ENCODE results near the gene PKDCC.

The PKDCC gene

DNA sequence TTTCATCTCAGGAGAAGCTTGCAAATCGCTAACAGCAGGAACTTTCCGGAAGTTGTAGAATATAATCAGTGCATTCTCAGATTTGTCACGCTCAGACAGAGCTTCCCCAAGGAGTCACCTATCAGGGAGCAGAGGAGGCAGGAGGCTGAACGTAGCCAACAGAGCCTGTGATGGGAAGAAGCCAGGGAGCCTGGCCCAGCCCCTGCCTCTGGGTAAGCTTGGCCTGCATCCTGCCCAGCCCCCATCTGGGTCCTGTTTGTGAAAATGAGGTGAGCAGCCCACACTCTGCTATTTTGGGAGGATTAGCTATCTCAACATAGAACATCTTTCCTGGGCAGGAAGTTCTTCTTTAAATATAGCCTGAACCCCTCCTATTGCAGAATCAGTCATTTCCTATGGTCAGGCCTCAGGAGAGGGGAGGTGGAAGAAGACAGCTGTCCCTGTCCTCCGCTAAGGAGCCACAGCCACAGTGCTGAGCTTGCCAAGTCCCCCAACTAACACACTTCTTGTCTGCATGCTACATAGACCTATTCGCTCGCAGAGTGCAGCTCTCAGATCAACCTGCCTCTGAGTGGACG lies 19.2 kb upstream of the PKDCC start:
- H3K36me3 ChIP-seq = no peaks in the 10 kb centered on the region
- no peak overlapping the region for H3K27ac ChIP-seq
- no peaks in the 10 kb centered on the region for H3K9me3 ChIP-seq
- H3K27me3 ChIP-seq = peaks cover 16% of the 10 kb centered on the region
- no peak overlapping the region for H3K4me3 ChIP-seq (ENCODE audit: low read depth in 1 of 2, low read length in 1 of 2)
- no peaks in the 10 kb centered on the region for H3K4me1 ChIP-seq (ENCODE audit: control insufficient read depth in 1 of 2, insufficient read depth in 1 of 2, low read depth in 1 of 2, low read length in 1 of 2)
- no peak for TF ChIP-seq CTCF (IDR thresholded peaks at IDR 0.05)

DNA sequence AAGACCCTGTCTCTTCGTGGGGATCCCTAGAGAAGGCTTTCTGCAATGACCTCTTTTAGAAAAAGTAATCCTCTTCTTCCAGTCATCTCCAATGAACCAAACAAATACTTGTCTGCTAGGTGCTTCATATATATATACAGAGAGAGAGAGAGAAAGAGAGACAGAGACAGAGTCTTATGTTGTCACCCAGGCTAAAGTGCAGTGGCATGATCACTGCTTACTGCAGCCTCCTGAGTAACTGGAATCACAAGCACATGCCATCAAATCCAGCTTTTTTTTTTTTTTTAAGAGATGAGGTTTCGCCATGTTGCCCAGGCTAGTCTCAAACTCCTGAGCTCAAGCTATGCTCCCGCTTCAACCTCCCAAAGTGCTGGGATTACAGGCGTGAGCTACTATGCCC lies 18.6 kb upstream of the PKDCC start:
- Histone ChIP-seq H3K27ac (no peak overlapping the region), H3K27me3 (peaks cover 16% of the 10 kb centered on the region), H3K9me3 (no peaks in the 10 kb centered on the region), H3K4me1 (ENCODE audit: control insufficient read depth in 1 of 2, insufficient read depth in 1 of 2, low read depth in 1 of 2, low read length in 1 of 2) (no peaks in the 10 kb centered on the region), H3K36me3 (no peaks in the 10 kb centered on the region), H3K4me3 (ENCODE audit: low read depth in 1 of 2, low read length in 1 of 2) (no peak overlapping the region)
- TF ChIP-seq CTCF (IDR thresholded peaks at IDR 0.05) = no peak

GRCh38 chr2:42029639-42030199 lies 18.1 kb upstream of the PKDCC start:
- Histone ChIP-seq H3K27ac (no peak overlapping the region), H3K9me3 (no peaks in the 10 kb centered on the region), H3K4me3 (ENCODE audit: low read depth in 1 of 2, low read length in 1 of 2) (no peak overlapping the region), H3K27me3 (peaks cover 16% of the 10 kb centered on the region), H3K4me1 (ENCODE audit: control insufficient read depth in 1 of 2, insufficient read depth in 1 of 2, low read depth in 1 of 2, low read length in 1 of 2) (no peaks in the 10 kb centered on the region), H3K36me3 (no peaks in the 10 kb centered on the region)
- no peak for TF ChIP-seq CTCF (IDR thresholded peaks at IDR 0.05)

DNA sequence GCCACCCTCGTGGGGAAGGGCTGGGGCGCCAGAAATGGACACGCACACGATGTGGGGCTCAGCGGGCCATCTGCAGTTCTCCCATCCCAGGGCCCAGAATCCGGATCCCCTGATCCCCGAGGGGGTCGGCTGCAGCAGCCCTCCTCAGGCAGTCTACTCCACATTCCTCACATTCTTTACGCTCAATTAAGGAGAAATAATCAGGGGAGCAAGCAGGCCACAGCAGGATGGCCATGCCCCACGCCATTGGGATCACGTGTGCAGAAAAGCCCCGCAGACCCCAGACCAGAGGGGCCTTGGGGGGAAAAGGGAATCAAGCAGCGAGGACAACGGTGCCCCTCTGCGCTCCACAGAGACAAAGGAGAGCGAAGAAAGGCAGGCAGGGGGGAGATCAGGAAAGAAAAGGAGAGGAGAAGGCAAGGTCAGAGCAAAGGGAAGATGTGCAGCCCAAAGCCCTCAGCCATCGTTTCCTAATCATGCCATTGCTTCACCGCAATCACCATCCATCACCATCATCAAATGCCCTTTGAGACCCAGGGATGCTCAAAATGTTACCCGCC lies 17.5 kb upstream of the PKDCC start:
- Histone ChIP-seq H3K4me3 (ENCODE audit: low read depth in 1 of 2, low read length in 1 of 2) (no peak overlapping the region), H3K9me3 (no peaks in the 10 kb centered on the region), H3K36me3 (no peaks in the 10 kb centered on the region), H3K4me1 (ENCODE audit: control insufficient read depth in 1 of 2, insufficient read depth in 1 of 2, low read depth in 1 of 2, low read length in 1 of 2) (no peaks in the 10 kb centered on the region), H3K27ac (no peak overlapping the region), H3K27me3 (peaks cover 16% of the 10 kb centered on the region)
- no peak for TF ChIP-seq CTCF (IDR thresholded peaks at IDR 0.05)

GRCh38 chr2:42030829-42031228 lies 17.0 kb upstream of the PKDCC start:
- Histone ChIP-seq H3K27me3 (peaks cover 16% of the 10 kb centered on the region), H3K4me1 (ENCODE audit: control insufficient read depth in 1 of 2, insufficient read depth in 1 of 2, low read depth in 1 of 2, low read length in 1 of 2) (no peaks in the 10 kb centered on the region), H3K27ac (no peak overlapping the region), H3K36me3 (no peaks in the 10 kb centered on the region), H3K4me3 (ENCODE audit: low read depth in 1 of 2, low read length in 1 of 2) (no peak overlapping the region), H3K9me3 (no peaks in the 10 kb centered on the region)
- TF ChIP-seq CTCF (IDR thresholded peaks at IDR 0.05) = no peak
